Measurements from ENCODE around the gene CSTPP1. TPM values are rescaled to one million over a fixed set of nuclear protein-coding genes. Genes with fewer than 3 reads are reported as not detected.

The CSTPP1 gene
- total and polyA plus RNA-seq, 2 donors (not counting 1 experiment from before 2014, with no cell fraction given), result 11.5 to 29.0 TPM

DNA sequence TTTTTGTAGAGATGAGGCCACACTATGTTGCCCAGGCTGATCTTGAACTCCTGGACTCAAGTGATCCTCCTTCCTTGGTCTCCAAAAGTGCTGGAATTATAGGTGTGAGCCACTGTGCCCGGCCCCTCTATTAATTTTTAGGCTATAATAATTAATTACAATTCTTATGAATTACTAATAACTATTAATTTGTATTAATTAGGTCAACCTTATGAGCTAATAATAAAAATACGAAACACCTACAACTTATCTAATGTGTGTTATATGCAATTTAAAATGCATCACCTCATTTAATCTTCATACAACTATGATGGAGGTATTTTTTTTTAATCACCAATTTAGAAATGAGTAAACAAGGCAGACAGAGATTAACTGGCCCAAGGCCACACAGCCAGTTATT is 44.5 kb upstream of the CSTPP1 start:
- Histone ChIP-seq H3K9ac (ENCODE audit: low read length) (no peak overlapping the region), H3K36me3 (replicated peaks in 1 of 2; ENCODE audit: control extremely low read depth in 1 of 2, control insufficient read depth in 1 of 2, extremely low read depth in 1 of 2, insufficient read depth in 2 of 2, low read length in 1 of 2) (no peaks in the 10 kb centered on the region), H3K4me3 (ENCODE audit: control extremely low read depth in 1 of 5, extremely low read depth in 1 of 5, insufficient read depth in 1 of 5, low read depth in 2 of 5, low read length in 4 of 5) (no peak overlapping the region), H4K20me1 (ENCODE audit: control insufficient read depth, insufficient read depth, low read length, poor library complexity, severe bottlenecking) (no peaks in the 10 kb centered on the region), H3K4me2 (replicated peaks; ENCODE audit: low read depth, low read length, poor library complexity, severe bottlenecking) (no peak overlapping the region), H3K27me3 (replicated peaks in 1 of 4; ENCODE audit: control extremely low read depth in 1 of 4, control insufficient read depth in 3 of 4, insufficient read depth in 4 of 4, low read length in 3 of 4) (peaks cover 0 to 2% (median 0%) of the 10 kb centered on the region in 4 experiments), H2AFZ (ENCODE audit: insufficient read depth, low read depth, low read length, poor library complexity, severe bottlenecking) (no peak overlapping the region), H3K9me3 (ENCODE audit: control extremely low read depth in 1 of 3, control insufficient read depth in 2 of 3, insufficient read depth in 1 of 3, low read length in 2 of 3) (no peaks in the 10 kb centered on the region), H3K4me1 (ENCODE audit: control insufficient read depth in 2 of 2, insufficient read depth in 2 of 2, low read length in 2 of 2) (peaks cover 0 to 7% of the 10 kb centered on the region in 2 donors), H3K27ac (ENCODE audit: low read length in 2 of 2) (no peak overlapping the region), H3K79me2 (ENCODE audit: control insufficient read depth, insufficient read depth, low read length) (no peaks in the 10 kb centered on the region)
- Mint-ChIP-seq H3K4me1 (peaks cover 5% of the 10 kb centered on the region), H3K4me3 (no peak overlapping the region), H3K9me3 (ENCODE audit: insufficient read depth) (no peaks in the 10 kb centered on the region), H3K27ac (no peak overlapping the region), H3K27me3 (peaks cover 6% of the 10 kb centered on the region)
- DNase-seq, result no peak
- intact Hi-C loops (cut with micrococcal nuclease), result no loop called here
- TF ChIP-seq, protein P1, sequence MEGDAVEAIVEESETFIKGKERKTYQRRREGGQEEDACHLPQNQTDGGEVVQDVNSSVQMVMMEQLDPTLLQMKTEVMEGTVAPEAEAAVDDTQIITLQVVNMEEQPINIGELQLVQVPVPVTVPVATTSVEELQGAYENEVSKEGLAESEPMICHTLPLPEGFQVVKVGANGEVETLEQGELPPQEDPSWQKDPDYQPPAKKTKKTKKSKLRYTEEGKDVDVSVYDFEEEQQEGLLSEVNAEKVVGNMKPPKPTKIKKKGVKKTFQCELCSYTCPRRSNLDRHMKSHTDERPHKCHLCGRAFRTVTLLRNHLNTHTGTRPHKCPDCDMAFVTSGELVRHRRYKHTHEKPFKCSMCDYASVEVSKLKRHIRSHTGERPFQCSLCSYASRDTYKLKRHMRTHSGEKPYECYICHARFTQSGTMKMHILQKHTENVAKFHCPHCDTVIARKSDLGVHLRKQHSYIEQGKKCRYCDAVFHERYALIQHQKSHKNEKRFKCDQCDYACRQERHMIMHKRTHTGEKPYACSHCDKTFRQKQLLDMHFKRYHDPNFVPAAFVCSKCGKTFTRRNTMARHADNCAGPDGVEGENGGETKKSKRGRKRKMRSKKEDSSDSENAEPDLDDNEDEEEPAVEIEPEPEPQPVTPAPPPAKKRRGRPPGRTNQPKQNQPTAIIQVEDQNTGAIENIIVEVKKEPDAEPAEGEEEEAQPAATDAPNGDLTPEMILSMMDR (IDR thresholded peaks at IDR 0.05), result no peak
- TF ChIP-seq EZH2 (IDR thresholded peaks at IDR 0.05; ENCODE audit: borderline replicate concordance, insufficient read depth, low read depth, low read length, poor library complexity, severe bottlenecking), result no peak
- ATAC-seq (ENCODE audit: low read depth), result no peak
- ChIA-PET CTCF (interaction anchor here (1.1 to 3.4 kb wide), 4 partner anchors 25 to 562 kb away, joined by 3 to 32 read pairs (median 8); no protein-coding TSS in a partner anchor), POLR2A (interaction anchor here (0.7 kb wide), 1 partner anchor 261 kb away, joined by 7 read pairs; no protein-coding TSS in a partner anchor)
- WGBS (ENCODE audit: insufficient coverage), result no CpG with 5 or more reads among the region's 2 CpGs

- WGBS (ENCODE audit: insufficient coverage), result 90% methylated on average over 9 of the region's 9 CpGs
- Mint-ChIP-seq H3K9me3 (ENCODE audit: insufficient read depth) (no peaks in the 10 kb centered on the region), H3K4me1 (peaks cover 5% of the 10 kb centered on the region), H3K27me3 (peaks cover 6% of the 10 kb centered on the region), H3K4me3 (no peak overlapping the region), H3K27ac (no peak overlapping the region)
- no peak overlapping the region for H3K9ac ChIP-seq (ENCODE audit: low read length)
- peaks cover 0 to 2% (median 0%) of the 10 kb centered on the region in 4 experiments for H3K27me3 ChIP-seq (replicated peaks in 1 of 4; ENCODE audit: control extremely low read depth in 1 of 4, control insufficient read depth in 3 of 4, insufficient read depth in 4 of 4, low read length in 3 of 4)
- no peaks in the 10 kb centered on the region for H4K20me1 ChIP-seq (ENCODE audit: control insufficient read depth, insufficient read depth, low read length, poor library complexity, severe bottlenecking)
- no peak for DNase-seq
- no peaks in the 10 kb centered on the region for H3K9me3 ChIP-seq (ENCODE audit: control extremely low read depth in 1 of 3, control insufficient read depth in 2 of 3, insufficient read depth in 1 of 3, low read length in 2 of 3)
- no peak overlapping the region for H3K27ac ChIP-seq (ENCODE audit: low read length in 2 of 2)
- H2AFZ ChIP-seq (ENCODE audit: insufficient read depth, low read depth, low read length, poor library complexity, severe bottlenecking), result no peak overlapping the region
- H3K4me3 ChIP-seq (ENCODE audit: control extremely low read depth in 1 of 5, extremely low read depth in 1 of 5, insufficient read depth in 1 of 5, low read depth in 2 of 5, low read length in 4 of 5), result no peak overlapping the region
- peaks cover 0 to 7% of the 10 kb centered on the region in 2 donors for H3K4me1 ChIP-seq (ENCODE audit: control insufficient read depth in 2 of 2, insufficient read depth in 2 of 2, low read length in 2 of 2)
- H3K36me3 ChIP-seq (replicated peaks in 1 of 2; ENCODE audit: control extremely low read depth in 1 of 2, control insufficient read depth in 1 of 2, extremely low read depth in 1 of 2, insufficient read depth in 2 of 2, low read length in 1 of 2), result no peaks in the 10 kb centered on the region
- intact Hi-C loops (cut with micrococcal nuclease), result no loop called here
- no peak for ATAC-seq (ENCODE audit: low read depth)
- ChIA-PET CTCF (interaction anchor here (1.1 to 3.4 kb wide), 5 partner anchors 20 to 269 kb away, joined by 3 to 32 read pairs (median 3); no protein-coding TSS in a partner anchor), POLR2A (no interaction called here)
- H3K4me2 ChIP-seq (replicated peaks; ENCODE audit: low read depth, low read length, poor library complexity, severe bottlenecking), result no peak overlapping the region
- no peak for TF ChIP-seq EZH2 (IDR thresholded peaks at IDR 0.05; ENCODE audit: borderline replicate concordance, insufficient read depth, low read depth, low read length, poor library complexity, severe bottlenecking)
- TF ChIP-seq, protein P1 (IDR thresholded peaks at IDR 0.05), result no peak
- no peaks in the 10 kb centered on the region for H3K79me2 ChIP-seq (ENCODE audit: control insufficient read depth, insufficient read depth, low read length)
Observed at GRCh38 chr11:46892838-46893237, 43.7 kb upstream of the CSTPP1 start.
